Measurements from ENCODE around the gene CACNA1A.
A peak's percentile ranks its signal among the peaks of the same experiment; 100 is the strongest.
"Not testable (repeated sequence)": the region's sequence is repeated elsewhere in the genome, so short reads cannot be mapped to it uniquely, and the experiment has no call there.

The CACNA1A gene

DNA sequence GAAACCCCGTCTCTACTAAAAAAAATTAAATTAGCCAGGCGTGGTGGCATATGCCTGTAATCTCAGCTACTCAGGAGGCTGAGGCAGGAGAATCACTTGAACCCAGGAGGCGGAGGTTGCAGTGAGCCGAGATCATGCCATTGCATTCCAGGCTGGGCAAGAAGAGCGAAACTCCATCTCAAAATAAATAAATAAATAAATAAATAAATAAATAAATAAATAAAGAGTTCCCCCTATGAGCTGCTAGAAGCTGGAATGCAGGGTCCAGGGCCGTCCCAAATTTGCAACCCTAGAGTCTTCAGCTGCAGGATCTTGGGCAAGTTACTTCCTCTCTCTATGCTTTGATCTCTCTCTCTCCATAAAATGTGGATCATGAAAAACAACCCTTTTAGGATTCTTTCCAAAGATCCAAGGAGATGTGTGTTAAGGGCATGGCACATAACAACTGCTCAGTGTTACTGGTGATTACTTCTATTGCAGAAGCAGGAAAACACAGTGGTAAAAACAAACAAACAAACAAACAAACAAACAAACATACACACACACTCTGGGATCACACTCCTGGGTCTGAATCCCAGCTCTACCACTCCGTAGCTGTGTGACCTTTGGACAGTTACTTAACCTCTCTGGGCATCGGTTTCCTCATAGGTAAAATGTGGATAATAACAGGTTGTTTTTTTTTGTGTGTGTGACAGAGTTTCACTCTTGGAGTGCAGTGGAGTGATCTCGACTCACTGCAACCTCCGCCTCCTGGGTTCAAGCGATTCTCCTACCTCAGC, 78.8 kb downstream of the CACNA1A start:
- DNase-seq = no peak

DNA sequence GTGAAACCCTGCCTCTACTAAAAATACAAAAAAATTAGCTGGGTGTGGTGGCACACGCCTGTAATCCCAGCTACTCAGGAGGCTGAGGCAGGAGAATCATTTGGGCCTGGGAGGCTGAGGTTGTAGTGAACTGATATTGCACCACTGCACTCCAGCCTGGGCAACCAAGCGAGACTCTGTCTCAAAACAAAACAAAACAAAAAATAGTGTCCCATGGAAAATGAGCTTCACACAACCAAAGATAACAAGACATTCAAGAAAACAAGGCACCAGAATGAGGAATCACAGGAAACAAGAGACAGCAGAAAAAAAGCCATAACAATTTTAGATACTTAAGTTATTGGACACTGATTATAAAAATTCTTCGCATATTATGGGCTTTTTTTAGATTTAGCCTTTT, 80.4 kb downstream of the CACNA1A start:
- DNase-seq = not testable (repeated sequence)

DNA sequence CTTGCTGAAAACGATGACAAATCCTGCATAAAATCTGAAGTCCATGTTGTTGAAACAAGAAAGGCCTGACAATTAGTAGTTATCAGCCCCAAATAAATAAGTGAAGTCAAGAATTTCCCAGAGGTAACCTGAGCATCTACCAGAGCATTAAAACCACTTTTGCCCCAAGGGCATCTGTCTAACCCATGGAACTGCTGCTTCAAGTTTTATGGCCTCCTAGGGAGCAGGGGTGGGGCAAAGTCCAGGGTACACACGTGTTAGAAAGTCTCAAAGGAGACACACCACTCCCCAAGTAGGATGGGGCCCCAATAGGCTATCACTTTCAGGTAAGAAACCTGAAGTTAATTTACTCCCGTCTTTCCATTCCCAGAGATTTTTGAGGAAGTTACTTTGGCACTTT, 81.1 kb downstream of the CACNA1A start:
- no peak for DNase-seq

DNA sequence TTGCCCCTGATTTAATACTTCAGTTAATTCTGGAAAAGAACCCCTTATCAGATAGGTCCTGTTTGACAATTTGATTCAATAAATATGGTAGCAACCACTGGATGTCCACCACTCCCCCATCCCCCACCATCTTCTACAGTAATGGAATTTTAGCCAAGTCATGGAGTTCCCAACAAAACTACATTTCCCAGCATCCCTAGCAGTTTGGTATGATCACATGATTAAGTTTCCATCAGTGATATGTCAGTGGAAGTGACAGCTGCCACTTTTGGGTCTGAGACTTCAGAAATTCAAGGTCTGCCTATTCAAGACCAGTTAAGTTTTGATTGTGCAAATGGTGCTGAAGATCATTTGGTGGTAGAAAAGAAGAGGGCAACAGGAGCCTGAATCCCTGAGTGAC, 85.5 kb downstream of the CACNA1A start:
- DNase-seq = no peak

DNA sequence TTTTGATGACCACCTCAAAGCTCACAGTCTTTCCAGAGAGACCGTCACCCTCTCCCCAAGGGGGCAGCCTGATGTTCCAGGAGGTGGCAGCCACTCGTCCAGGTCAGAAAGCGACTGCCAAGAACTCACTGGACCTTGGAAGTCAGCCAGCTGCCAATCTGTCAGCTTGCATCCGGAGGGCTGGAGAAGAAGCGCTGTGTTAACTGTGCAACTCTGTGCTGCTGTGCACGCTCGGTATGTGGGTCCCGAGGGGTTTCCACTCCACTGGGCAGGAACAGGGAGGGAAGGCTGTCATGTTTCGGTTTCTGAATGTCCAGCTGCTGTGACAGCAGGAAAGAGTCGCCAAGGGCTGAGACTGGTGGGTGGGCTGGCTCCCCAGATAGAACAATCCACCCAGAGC, 89.2 kb downstream of the CACNA1A start:
- DNase-seq = no peak

DNA sequence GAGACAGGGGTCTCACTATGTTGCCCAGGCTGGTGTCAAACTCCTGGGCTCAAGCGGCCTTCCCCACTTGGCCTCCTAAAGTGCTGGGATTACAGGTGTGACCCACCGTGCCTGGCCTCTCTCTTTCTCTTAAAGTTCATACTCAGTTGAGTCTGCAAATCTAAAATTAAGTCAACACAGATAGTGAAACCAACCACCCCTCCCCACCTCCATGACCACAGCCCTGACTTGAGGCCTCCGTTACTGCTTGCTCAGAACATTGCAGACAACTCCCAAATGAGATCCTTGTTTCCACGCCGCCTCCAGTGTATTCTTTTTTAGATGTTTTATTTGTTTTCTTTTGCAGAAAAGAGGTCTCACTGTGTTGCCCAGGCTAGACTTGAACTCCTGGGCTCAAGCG, 94.4 kb downstream of the CACNA1A start:
- DNase-seq = no peak

DNA sequence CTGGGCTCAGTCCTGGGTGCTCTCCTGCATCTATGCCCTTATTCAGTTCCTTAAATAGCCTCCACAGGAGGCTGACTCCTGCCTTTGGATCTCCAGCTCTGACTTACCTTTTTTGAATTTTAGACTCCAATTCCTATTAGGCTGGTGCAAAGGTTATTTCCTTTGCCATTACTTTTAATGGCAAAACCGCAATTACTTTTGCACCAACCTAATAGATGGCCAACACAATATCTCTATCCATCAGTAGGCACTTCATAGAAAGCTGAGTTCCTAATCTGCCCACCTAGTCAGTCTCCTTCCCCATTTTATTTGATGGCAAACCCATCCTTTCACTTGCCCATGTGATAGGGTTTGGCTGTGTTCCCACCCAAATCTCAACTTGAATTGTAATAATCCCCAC, 95.3 kb downstream of the CACNA1A start:
- no peak for DNase-seq

DNA sequence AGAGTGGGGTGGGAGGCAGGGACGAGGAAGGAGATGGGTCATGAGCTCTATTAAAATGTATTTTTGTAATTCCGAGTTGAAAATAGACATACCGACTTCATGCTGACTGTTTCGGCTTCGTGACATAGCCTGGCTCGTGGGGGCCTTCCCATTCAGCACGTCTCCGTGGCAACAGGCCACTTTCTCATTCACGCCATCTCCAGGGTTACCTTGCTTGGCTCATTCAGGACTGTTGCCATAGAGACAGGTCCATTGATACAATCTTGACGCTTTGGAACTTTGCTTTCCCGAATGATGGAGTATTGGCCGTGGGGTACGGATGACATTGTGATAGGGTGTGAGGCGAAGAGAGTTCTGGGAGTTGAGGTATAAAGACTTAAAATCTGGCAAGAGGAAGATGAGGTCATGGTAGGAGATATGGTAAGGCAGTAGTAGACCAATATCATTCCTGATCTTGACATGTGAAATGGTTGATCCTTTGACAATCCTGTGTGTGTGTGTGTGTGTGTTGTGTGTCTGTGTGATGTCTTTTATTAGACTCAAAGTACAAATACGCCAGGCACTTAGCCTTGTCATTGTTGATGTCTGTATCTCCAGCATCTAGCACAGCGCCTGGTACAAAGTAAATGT, 97.3 kb downstream of the CACNA1A start:
- DNase-seq = no peak

DNA sequence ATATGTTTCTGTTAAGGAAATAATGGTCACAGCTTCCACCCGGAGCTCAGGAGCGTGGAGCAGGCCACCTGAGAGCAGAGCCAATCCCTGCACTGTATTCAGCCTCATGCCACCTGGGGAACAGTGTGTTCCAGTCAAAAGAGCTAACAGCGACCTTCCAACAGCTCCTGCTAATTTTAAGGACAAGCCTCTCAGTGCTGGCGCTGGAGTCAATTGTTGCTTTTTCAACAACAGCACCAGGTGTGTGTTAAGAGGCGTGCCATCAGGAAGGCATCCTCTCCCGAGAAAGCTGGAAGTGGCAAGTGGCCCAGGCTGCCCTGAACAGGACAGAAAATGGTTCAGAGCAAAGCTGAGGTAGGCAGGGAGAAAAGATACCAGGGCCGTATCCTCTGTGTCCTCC, 102.0 kb downstream of the CACNA1A start:
- no peak for DNase-seq

DNA sequence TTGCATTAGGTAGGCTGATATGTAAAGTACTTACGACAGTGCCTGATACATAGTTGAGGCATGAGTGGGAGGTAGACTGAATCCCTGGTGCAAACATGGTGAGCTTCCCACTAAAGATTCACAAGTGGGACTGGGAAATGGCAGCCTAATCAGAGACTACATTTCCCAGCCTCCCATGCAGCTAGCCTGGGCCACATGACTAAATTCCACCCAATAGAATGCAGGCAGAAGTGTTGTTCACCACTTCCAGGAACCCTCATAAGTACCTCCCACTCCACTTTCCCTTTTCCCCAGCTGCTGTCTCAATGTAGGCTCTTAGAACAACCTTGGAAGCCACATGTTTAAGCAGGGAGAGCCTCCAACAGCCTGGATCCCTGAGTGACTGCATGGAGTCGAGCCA, 104.9 kb downstream of the CACNA1A start:
- DNase-seq = peak; percentile 8

DNA sequence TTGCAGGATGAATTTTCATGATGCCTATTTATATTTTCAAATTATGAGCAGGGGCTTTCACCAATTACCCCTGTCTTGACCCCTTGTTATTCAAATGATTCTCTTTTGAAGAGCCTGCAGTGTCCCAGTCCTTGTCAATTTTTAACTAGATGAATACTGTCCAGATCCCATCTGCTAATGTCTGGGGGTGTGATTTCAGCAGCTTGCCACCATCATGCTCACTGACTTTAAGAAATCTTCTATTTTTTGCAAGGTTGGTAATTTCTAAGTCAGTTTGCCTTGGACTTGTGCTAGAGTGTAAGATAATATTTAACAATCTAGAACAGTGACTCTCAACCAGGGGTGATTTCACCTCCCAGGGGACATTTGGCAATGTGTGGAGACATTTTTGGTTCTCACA, 106.0 kb downstream of the CACNA1A start:
- DNase-seq = no peak

DNA sequence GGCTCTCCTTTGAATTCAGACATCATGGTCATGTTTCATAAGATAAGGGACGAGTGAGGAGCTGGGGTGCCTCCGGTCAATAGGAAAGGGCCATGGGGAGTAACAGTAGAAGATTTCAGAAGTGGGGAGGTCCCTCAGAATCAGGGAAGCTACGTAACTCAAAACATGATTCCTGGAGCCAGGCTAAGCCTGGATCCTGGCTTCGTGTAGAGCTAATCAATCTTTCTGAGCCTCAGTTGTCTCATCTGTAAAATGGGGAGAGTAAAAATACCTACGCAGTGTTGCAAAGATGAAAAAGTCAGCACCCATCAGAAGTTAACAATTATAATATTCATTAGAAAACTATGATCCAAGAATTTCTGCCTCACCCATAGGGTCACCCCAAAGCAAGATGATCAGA, 106.5 kb downstream of the CACNA1A start:
- DNase-seq = no peak

DNA sequence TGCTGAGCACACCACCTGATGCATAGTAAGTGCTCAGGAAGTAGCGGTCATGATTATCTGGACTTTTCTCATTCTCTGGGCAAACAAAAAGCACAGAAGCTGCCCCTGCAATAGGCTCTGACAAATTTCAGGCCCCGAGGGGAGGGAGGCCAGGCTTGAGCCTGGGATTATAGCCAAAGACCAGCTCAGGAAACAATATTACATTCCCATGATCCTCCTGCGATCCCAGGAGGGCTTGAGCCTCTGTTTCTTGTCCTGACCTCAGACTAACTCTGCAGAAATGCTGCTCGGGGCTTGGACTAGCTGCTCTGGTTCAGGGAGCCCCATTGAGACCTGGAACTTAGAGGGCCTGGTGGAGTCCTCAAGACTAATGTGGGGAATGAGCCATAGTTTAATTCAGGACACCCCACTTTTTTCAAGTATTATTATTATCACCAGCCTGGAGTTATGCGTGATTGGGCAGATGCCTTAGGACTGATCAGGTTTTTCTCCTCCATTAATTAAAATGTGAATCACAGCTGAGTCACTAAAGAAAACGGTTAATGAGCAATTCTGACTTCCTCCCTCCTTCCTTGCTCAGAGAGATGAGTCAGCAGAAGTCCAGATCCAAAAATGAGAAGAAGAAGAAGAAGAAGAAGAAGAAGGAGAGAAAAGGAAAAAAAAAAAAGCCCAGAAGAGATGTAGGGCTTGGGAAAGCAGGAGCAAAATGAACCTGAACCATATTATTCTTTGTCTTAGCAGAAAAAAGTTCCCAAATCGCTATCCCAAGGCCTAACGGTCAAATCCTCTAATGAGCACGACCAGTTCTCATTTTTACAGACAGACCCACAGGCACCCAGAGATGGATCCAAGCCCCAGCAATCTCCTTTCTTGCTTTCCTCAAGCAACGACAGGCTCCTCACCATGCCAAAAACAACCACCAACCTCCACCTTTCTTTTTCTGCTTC, 107.2 kb downstream of the CACNA1A start:
- DNase-seq = peak; percentile 88

DNA sequence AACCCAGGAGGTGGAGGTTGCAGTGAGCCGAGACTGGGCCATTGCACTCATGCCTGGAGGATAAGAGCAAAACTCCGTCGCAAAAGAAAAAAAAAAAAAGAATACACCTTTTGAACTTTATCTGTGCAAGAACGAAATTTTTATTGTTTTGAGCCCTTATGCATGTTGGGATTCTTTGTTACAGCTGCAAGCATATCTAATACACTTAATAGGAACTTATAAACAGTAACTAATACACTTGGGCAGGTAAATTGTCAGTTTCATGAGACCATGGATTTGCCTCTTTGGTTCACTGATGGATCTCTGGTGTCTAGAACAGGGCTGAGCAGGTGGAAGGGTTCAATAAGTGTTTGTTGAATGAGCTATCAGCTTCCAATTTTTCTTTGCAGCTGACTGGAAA, 108.1 kb downstream of the CACNA1A start:
- DNase-seq = no peak

DNA sequence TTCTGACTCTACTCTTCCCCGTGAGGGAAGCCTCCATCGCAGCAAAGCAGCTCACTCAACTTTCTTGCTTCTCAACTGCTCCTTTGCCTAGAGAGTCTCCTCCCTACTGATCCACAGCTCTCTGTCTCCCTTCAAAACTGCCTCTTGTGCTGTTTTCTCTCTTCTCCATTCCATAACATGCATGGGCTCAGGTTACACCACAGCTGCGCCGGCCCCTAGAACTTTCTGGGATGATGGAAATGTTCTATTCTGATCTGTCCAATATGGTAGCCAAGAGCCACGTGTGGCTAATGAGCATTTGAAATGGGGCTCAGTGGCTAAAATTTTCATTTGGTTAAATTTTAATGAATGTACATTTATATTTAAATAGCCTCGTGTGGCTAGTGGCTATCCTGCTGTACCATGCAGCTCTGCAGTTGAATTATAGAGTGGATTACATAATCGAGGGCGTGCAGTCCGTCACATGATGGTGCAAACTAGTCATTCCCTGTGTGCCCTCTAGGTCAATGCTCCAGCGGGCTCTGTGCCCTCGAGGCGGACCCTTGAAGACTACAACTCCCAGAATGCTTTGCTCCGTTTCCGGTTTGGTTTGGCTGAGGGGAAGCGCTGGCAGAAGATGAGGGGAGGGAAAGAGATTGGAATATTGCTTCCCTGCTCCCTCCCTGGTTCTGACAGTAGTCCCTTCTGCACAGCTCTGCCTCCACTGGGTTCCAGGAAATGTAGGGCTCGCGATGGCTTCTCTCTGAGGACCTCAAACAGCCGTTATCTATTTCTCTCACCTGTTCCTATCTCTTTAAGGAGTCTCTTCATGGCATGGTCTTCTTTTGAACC, 109.8 kb downstream of the CACNA1A start:
- DNase-seq = peak; percentile 53

DNA sequence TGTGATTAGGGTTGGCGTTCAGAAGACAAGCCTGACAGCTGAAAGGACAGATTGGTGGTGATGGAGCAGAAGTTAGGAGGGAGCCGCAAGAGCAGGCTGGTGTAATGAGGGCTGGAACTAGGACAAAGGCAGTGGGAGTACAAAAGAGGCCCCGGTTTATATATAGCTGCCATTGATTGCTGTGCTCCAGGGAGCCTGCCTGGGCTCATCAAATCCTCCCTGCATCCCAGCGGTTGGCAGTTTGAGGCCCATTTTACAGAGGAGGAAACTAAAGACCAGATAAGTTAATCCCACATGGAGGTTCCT, 123.7 kb downstream of the CACNA1A start:
- DNase-seq = no peak

DNA sequence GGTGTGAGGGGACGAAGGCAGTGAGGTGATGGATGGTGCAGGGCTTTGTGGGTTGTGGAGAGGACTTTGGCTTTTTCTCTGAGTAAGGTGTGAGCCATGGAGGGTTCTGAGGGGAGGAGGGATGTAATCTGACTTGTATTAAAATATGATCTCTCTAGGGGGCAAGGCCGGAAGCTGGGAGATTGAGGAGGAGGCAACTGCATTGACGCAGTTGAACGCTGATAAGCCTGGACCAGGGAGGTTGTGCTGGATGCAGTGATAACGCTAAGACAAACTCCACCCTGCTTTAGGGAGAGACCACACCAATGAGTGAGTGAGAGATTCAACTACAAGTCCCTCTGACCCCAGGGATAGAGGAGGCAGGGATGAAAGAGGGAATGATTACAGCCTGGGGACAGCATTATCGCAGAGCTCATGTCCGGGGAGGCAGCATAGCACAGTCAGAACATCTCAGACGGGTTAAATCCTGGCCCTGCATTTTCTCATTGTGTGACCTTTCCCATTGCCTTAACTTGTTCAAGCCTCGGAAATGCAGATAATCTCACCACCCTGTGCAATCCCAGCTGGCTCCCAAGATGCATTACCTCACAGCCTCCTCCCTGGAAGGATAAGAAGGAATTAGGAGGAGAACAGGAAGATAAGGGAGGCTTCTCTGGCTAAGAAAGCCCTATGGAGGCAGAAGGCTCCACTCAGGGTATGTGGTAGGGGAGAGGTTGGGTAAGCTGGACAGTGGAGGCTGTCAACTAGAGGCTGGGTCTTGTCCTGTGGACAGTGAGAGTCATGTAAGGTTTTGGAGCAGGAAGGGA, 124.2 kb downstream of the CACNA1A start:
- no peak for DNase-seq

DNA sequence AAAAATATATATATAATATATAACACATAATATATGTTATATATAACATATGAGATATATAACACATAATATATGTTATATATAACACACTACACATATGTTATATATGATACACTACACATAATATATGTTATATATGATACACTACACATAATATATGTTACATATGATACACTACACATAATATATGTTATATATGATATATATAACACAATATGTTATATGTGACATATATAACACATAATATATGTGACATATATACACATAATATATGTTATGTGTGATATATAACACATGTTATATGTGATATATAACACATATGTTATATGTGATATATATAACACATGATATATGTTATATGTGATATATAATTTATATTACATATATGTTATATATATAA, 129.7 kb downstream of the CACNA1A start:
- no peak for DNase-seq

DNA sequence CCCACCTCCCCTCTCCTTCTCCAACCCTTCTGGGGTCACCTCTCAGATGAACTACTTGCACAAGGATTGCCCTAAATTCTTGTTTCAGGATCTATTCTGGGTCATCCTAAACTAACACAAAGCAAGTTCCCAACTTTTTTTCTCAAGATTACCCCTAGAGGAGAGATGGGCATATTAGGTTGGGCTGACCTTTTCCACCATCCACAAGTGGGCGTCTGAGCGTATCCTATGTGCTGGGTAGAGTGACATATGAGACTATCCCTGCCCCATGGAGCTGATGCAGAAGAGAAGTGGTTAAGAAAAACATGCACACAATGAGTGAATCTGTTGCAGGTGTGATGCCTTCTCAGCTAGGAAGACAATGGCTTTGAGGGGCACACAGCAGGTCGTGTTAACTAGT, 132.7 kb downstream of the CACNA1A start:
- no peak for DNase-seq

DNA sequence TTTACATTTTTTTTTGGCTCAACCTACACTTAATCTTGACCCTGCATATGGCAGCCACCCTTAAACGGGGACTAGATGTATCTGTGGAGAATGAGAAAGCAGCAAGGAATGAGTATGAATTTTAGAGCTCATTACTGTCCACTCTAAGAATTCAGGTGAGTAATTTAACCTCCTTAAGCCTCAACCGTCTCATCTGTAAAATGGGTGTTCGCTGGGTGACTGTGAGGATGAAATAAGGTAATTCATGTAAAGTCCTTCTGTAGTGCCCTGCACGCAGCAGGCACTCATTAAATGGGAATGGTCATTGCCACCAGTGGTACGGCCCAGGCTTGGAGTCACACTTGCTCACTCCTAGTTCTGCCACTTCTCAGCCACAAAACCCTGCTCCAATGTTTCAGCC, 135.3 kb downstream of the CACNA1A start:
- no peak for DNase-seq

DNA sequence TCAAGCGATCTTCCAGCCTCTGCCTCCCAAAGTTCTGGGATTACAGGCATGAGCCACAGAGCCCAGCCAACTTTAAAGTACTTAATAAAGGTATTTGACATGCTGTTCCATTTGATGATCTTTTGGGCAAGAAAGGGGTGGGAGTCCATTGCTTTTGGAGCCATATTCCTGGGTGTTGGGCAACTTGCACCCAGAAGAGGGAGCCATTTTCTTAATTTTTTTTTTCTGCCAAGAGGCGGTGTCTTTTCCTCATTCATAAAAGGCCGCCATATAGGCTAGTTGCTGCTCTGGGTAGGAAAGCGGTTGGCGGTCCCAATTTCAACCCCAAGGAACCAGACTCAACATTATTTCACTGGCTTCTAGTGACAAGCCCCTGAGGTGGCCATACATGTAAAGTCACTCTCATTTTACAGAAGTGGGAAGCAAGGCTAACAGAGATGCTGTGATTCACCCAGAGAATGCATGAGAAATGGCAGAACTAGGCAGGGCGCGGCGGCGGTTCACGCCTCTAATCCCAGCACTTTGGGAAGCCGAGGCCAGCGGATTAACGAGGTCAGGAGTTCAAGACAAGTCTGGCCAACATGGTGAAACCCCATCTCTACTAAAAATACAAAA, 139.6 kb downstream of the CACNA1A start:
- peak; percentile 41 for DNase-seq
